BLaER1 treated with 17β-estradiol and CSF1 and Interleukin-3, amounts not matched to agents 10 nM and 100 nM (cell line): ENCODE measurements around the gene SH3D21.

ENCODE experiments used
- H3K27ac ChIP-seq, 11 experiments: shearing (Covaris generic); formaldehyde crosslinking; 2 replicates each; pipeline ENCODE4 v1.8.1; 2022
- H3K27me3 ChIP-seq, 11 experiments: shearing (Covaris generic); formaldehyde crosslinking; 2 replicates each; pipeline ENCODE4 v1.8.1; 2022
- H3K36me3 ChIP-seq, 11 experiments: shearing (Covaris generic); formaldehyde crosslinking; 2 replicates each; pipeline ENCODE4 v1.8.1; 2022
- H3K4me1 ChIP-seq, 10 experiments: shearing (Covaris generic); formaldehyde crosslinking; 2 replicates each; pipeline ENCODE4 v1.8.1; 2022
- H3K4me2 ChIP-seq, 11 experiments: shearing (Covaris generic); formaldehyde crosslinking; 2 replicates each; pipeline ENCODE4 v1.8.1; 2022
- H3K4me3 ChIP-seq, 10 experiments: shearing (Covaris generic); formaldehyde crosslinking; 2 replicates each; pipeline ENCODE4 v1.8.1; 2022
- H3K9ac ChIP-seq, 11 experiments: shearing (Covaris generic); formaldehyde crosslinking; 2 replicates each; pipeline ENCODE4 v1.8.1; 2022
- H3K9me3 ChIP-seq, 11 experiments: shearing (Covaris generic); formaldehyde crosslinking; replicated peaks in 1 of 11; 2 replicates each; pipeline ENCODE4 v1.8.1; 2022
- H4K20me1 ChIP-seq, 11 experiments: shearing (Covaris generic); formaldehyde crosslinking; 2 replicates each; pipeline ENCODE4 v1.8.1; 2022
- Cebpa-rat ChIP-seq, 11 experiments: shearing (Covaris generic); IDR thresholded peaks; 2 replicates each; pipeline ENCODE4 v1.8.1; 2022

SH3D21 gene

GRCh38 chr1:36327421-36328087 is 21.4 kb downstream of the SH3D21 start:
- H3K36me3 ChIP-seq: no peaks in the 10 kb centered on the region
- peak overlapping the region in 4 of 11 experiments; percentile 39 to 56 (median 44); a peak in 6 of 22 replicates for H3K4me2 ChIP-seq
- TF ChIP-seq Cebpa-rat (IDR thresholded peaks at IDR 0.05): no peak

GRCh38 chr1:36328088-36328480 is 21.9 kb downstream of the SH3D21 start:
- Histone ChIP-seq H3K27me3 (no peaks in the 10 kb centered on the region), H3K36me3 (no peaks in the 10 kb centered on the region), H3K4me2 (peak overlapping the region in 3 of 11 experiments; percentile 40 to 56 (median 47); a peak in 7 of 22 replicates), H3K4me3 (no peak overlapping the region), H3K4me1 (peaks cover 17 to 51% (median 39%) of the 10 kb centered on the region in 10 experiments), H3K27ac (no peak overlapping the region), H4K20me1 (no peaks in the 10 kb centered on the region), H3K9ac (no peak overlapping the region), H3K9me3 (peaks cover 0 to 14% (median 2%) of the 10 kb centered on the region in 11 experiments; a peak in 6 of 22 replicates)
- no peak for TF ChIP-seq Cebpa-rat (IDR thresholded peaks at IDR 0.05)

More at GRCh38 chr1:36327421-36328087, 21.4 kb downstream of the SH3D21 start:
- Histone ChIP-seq H3K4me1 (peaks cover 21 to 55% (median 42%) of the 10 kb centered on the region in 10 experiments), H3K4me3 (no peak overlapping the region), H3K9ac (no peak overlapping the region), H3K27ac (no peak overlapping the region), H4K20me1 (peaks cover 0 to 2% (median under 1%) of the 10 kb centered on the region in 11 experiments; a peak in 9 of 22 replicates), H3K27me3 (no peaks in the 10 kb centered on the region), H3K9me3 (peaks cover 0 to 9% (median 0%) of the 10 kb centered on the region in 11 experiments; a peak in 4 of 22 replicates)

GRCh38 chr1:36328713-36329112 is 22.5 kb downstream of the SH3D21 start:
- no peaks in the 10 kb centered on the region for H4K20me1 ChIP-seq
- peak overlapping the region in 5 of 11 experiments; percentile 33 to 56 (median 47); a peak in 10 of 22 replicates for H3K4me2 ChIP-seq
- H3K9ac ChIP-seq: no peak overlapping the region
- no peak for TF ChIP-seq Cebpa-rat (IDR thresholded peaks at IDR 0.05)
- no peaks in the 10 kb centered on the region for H3K27me3 ChIP-seq
- no peaks in the 10 kb centered on the region for H3K36me3 ChIP-seq
- no peak overlapping the region for H3K27ac ChIP-seq
- peaks cover 21 to 52% (median 40%) of the 10 kb centered on the region in 10 experiments for H3K4me1 ChIP-seq
- peaks cover 0 to 20% (median 6%) of the 10 kb centered on the region in 11 experiments; a peak in 6 of 22 replicates for H3K9me3 ChIP-seq
- H3K4me3 ChIP-seq: no peak overlapping the region

- Histone ChIP-seq H3K4me1 (peaks cover 15 to 47% (median 30%) of the 10 kb centered on the region in 10 experiments), H3K36me3 (no peaks in the 10 kb centered on the region), H4K20me1 (no peaks in the 10 kb centered on the region), H3K9me3 (peaks cover 0 to 25% (median 6%) of the 10 kb centered on the region in 11 experiments; a peak in 6 of 22 replicates), H3K9ac (no peak overlapping the region), H3K27ac (no peak overlapping the region), H3K4me2 (peak overlapping the region in 4 of 11 experiments; percentile 6 to 47 (median 34); a peak in 4 of 22 replicates), H3K27me3 (no peaks in the 10 kb centered on the region), H3K4me3 (no peak overlapping the region)
- TF ChIP-seq Cebpa-rat (IDR thresholded peaks at IDR 0.05): no peak
Measured at GRCh38 chr1:36329817-36330216, 23.6 kb downstream of the SH3D21 start.

GRCh38 chr1:36330940-36331339 is 24.8 kb downstream of the SH3D21 start:
- Histone ChIP-seq H3K4me1 (peaks cover 18 to 53% (median 32%) of the 10 kb centered on the region in 10 experiments), H3K9me3 (peaks cover 0 to 25% (median 6%) of the 10 kb centered on the region in 11 experiments; a peak in 6 of 22 replicates), H4K20me1 (no peaks in the 10 kb centered on the region), H3K27ac (no peak overlapping the region), H3K4me2 (peak overlapping the region in 2 of 11 experiments; percentile 29 to 38; a peak in 2 of 22 replicates), H3K36me3 (no peaks in the 10 kb centered on the region), H3K27me3 (no peaks in the 10 kb centered on the region), H3K4me3 (no peak overlapping the region), H3K9ac (no peak overlapping the region)
- no peak for TF ChIP-seq Cebpa-rat (IDR thresholded peaks at IDR 0.05)

- Histone ChIP-seq H3K4me1 (peaks cover 45 to 83% (median 71%) of the 10 kb centered on the region in 10 experiments), H3K27me3 (no peaks in the 10 kb centered on the region), H3K27ac (peak overlapping the region in 9 of 11 experiments; percentile 31 to 78 (median 60); a peak in 10 of 22 replicates), H3K4me3 (no peak overlapping the region), H3K9me3 (peaks cover 0 to 14% (median 6%) of the 10 kb centered on the region in 11 experiments; a peak in 4 of 22 replicates), H3K9ac (peak overlapping the region in 5 of 11 experiments; percentile 39 to 65 (median 62); a peak in 5 of 22 replicates), H3K36me3 (peaks cover 0 to 29% (median 10%) of the 10 kb centered on the region in 11 experiments; a peak in 10 of 22 replicates), H4K20me1 (peaks cover 0 to 23% (median 0%) of the 10 kb centered on the region in 11 experiments; a peak in 5 of 22 replicates), H3K4me2 (peak overlapping the region; percentile 73 to 98 (median 90))
- TF ChIP-seq Cebpa-rat (IDR thresholded peaks at IDR 0.05): no peak
Measured at GRCh38 chr1:36337830-36338229, 31.7 kb downstream of the SH3D21 start.

GRCh38 chr1:36339215-36339614 is 33.0 kb downstream of the SH3D21 start:
- H3K4me2 ChIP-seq: peak overlapping the region; percentile 73 to 98 (median 90)
- H3K27me3 ChIP-seq: no peaks in the 10 kb centered on the region
- peaks cover 59 to 82% (median 71%) of the 10 kb centered on the region in 10 experiments for H3K4me1 ChIP-seq
- H3K36me3 ChIP-seq: peaks cover 0 to 42% (median 21%) of the 10 kb centered on the region in 11 experiments; a peak in 17 of 22 replicates
- no peak for TF ChIP-seq Cebpa-rat (IDR thresholded peaks at IDR 0.05)
- peak overlapping the region in 5 of 10 experiments; percentile 6 to 42 (median 24); a peak in 2 of 20 replicates for H3K4me3 ChIP-seq
- peak overlapping the region; percentile 35 to 68 (median 57); a peak in 18 of 22 replicates for H3K9ac ChIP-seq
- peak overlapping the region; percentile 46 to 78 (median 60); a peak in 21 of 22 replicates for H3K27ac ChIP-seq
- 0 out of 22 replicates have a peak, but pooled peaks cover 0 to 5% (median 0%) of the 10 kb centered on the region in 11 experiments for H3K9me3 ChIP-seq
- H4K20me1 ChIP-seq: peaks cover 0 to 37% (median 0%) of the 10 kb centered on the region in 11 experiments; a peak in 6 of 22 replicates

- Histone ChIP-seq H3K4me3 (peak overlapping the region in 1 of 10 experiments; percentile 6; a peak in 1 of 20 replicates), H3K27ac (peak overlapping the region; percentile 46 to 78 (median 60); a peak in 21 of 22 replicates), H3K4me1 (peaks cover 63 to 82% (median 70%) of the 10 kb centered on the region in 10 experiments), H3K4me2 (peak overlapping the region; percentile 73 to 98 (median 90)), H3K27me3 (no peaks in the 10 kb centered on the region), H3K36me3 (peaks cover 0 to 46% (median 23%) of the 10 kb centered on the region in 11 experiments; a peak in 17 of 22 replicates), H4K20me1 (peaks cover 0 to 41% (median 0%) of the 10 kb centered on the region in 11 experiments; a peak in 6 of 22 replicates), H3K9me3 (0 out of 22 replicates have a peak, but pooled peaks cover 0 to 1% (median 0%) of the 10 kb centered on the region in 11 experiments), H3K9ac (peak overlapping the region in 10 of 11 experiments; percentile 39 to 68 (median 60); a peak in 18 of 22 replicates)
- TF ChIP-seq Cebpa-rat (IDR thresholded peaks at IDR 0.05): no peak
Measured at GRCh38 chr1:36339615-36340014, 33.4 kb downstream of the SH3D21 start.
